ENCODE data around the gene BCKDHA. TPM values are rescaled to one million over a fixed set of nuclear protein-coding genes. Genes with fewer than 3 reads are reported as not detected.

Gene BCKDHA
- polyA plus RNA-seq, 1 donor (not counting 4 experiments of a cell fraction or from before 2014, with no cell fraction given): 7.5 TPM

DNA sequence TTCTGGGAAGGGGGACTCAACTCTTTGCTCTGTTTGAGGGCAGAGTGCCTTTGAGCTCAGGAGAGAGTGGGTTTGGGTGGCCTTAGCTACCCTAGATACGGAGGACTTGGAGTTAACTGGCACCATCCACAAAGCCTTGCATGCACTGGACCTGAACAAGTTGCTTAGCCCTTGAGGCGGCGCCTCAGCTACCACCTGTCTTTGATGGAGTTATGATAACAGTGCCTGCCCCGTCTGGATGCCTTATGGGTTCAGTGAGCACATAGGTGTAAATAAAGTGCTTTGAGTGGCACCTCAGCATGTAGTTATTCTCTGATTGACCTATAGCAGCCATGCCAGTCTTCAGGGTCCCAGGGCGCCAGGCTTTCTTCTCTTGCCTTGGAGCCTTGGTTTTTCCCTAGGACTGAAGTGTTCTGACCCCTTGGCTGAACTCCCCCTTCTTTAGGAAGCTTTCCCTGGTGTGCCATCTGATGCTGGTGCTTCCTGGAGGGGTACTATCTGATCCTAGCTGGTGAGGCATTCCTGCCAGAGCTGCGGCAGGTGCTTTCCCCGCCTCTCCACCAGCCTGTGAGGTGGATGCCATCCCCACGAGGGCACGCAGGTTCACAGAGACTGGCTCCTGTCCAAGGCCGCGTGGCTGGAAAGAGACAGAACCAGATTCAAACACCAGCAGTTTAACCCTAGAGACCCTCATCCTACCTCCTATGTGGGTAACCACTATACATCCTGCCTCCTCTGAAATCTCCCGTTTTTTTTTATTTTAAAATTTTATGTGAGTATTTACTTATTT, 5.8 kb downstream of the BCKDHA start:
- DNase-seq (ENCODE audit: low read depth, low spot score): no peak
- dilution Hi-C loops (cut with MboI; ENCODE audit: extremely low pct_ligation_motif_present, low sequenced_read_pairs): no loop called here
- Histone ChIP-seq H3K36me3 (ENCODE audit: control insufficient read depth in 2 of 2, extremely low read depth in 1 of 2, insufficient read depth in 2 of 2, low read length in 2 of 2) (peaks cover 0 to 3% of the 10 kb centered on the region in 2 experiments), H3K4me1 (ENCODE audit: control insufficient read depth, extremely low read depth, insufficient read depth, low read length) (peaks cover 8% of the 10 kb centered on the region), H3K79me2 (ENCODE audit: control insufficient read depth, insufficient read depth, low read length) (peaks cover 8% of the 10 kb centered on the region), H3K9ac (ENCODE audit: control insufficient read depth, extremely low read depth, insufficient read depth, low read length) (no peak overlapping the region), H3K27ac (ENCODE audit: control insufficient read depth, insufficient read depth, low read length) (no peak overlapping the region), H3K27me3 (ENCODE audit: control insufficient read depth, extremely low read depth, insufficient read depth, low read length) (no peaks in the 10 kb centered on the region), H3K9me1 (ENCODE audit: control insufficient read depth, extremely low read depth, insufficient read depth, low read length) (no peaks in the 10 kb centered on the region), H3K4me3 (ENCODE audit: control insufficient read depth in 2 of 3, extremely low read depth in 1 of 3, insufficient read depth in 2 of 3, low read depth in 1 of 3, low read length in 3 of 3) (no peak overlapping the region), H2AFZ (ENCODE audit: control insufficient read depth, low read length) (no peak overlapping the region), H4K20me1 (ENCODE audit: control insufficient read depth, extremely low read depth, insufficient read depth, low read length) (no peaks in the 10 kb centered on the region), H3K9me3 (ENCODE audit: control insufficient read depth, low read depth, low read length) (no peaks in the 10 kb centered on the region), H3K4me2 (ENCODE audit: control insufficient read depth, extremely low read depth, insufficient read depth, low read depth, low read length) (no peak overlapping the region)
- no peak for FAIRE-seq
- no peak for TF ChIP-seq EZH2 (IDR thresholded peaks at IDR 0.05; ENCODE audit: low read length)
- TF ChIP-seq, protein P1, sequence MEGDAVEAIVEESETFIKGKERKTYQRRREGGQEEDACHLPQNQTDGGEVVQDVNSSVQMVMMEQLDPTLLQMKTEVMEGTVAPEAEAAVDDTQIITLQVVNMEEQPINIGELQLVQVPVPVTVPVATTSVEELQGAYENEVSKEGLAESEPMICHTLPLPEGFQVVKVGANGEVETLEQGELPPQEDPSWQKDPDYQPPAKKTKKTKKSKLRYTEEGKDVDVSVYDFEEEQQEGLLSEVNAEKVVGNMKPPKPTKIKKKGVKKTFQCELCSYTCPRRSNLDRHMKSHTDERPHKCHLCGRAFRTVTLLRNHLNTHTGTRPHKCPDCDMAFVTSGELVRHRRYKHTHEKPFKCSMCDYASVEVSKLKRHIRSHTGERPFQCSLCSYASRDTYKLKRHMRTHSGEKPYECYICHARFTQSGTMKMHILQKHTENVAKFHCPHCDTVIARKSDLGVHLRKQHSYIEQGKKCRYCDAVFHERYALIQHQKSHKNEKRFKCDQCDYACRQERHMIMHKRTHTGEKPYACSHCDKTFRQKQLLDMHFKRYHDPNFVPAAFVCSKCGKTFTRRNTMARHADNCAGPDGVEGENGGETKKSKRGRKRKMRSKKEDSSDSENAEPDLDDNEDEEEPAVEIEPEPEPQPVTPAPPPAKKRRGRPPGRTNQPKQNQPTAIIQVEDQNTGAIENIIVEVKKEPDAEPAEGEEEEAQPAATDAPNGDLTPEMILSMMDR (optimal IDR thresholded peaks at IDR 0.05 in 1 of 3, IDR thresholded peaks at IDR 0.05 in 1 of 3, conservative IDR thresholded peaks at IDR 0.05 in 1 of 3; ENCODE audit: extremely low read depth in 1 of 3, insufficient read depth in 2 of 3, low read length in 3 of 3): no peak

DNA sequence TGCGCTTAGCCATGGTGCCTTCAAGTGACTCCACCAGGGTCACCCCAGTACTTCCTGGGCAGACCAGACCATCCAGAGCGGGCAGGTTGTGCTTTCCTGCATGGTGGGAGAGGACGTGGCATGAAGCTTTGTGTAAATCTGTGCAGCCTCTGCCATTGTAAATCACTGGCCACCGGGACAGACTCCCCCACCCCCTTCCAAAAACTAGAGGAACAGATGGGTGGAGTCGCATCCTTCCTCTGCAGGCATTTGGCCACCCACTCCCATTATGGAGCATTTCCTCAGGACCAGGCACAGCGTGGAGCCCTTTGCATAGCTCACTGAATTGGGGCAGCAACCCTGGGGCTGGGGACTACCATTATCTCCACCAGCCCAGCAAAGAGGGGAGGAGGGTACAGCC, 8.2 kb downstream of the BCKDHA start:
- no peak for DNase-seq (ENCODE audit: low read depth, low spot score)

More for the DNA sequence above, 8.2 kb downstream of the BCKDHA start:
- Histone ChIP-seq H3K27me3 (ENCODE audit: control insufficient read depth, extremely low read depth, insufficient read depth, low read length) (no peaks in the 10 kb centered on the region), H3K4me3 (ENCODE audit: control insufficient read depth in 2 of 3, extremely low read depth in 1 of 3, insufficient read depth in 2 of 3, low read depth in 1 of 3, low read length in 3 of 3) (no peak overlapping the region), H3K27ac (ENCODE audit: control insufficient read depth, insufficient read depth, low read length) (no peak overlapping the region), H3K9ac (ENCODE audit: control insufficient read depth, extremely low read depth, insufficient read depth, low read length) (no peak overlapping the region), H3K79me2 (ENCODE audit: control insufficient read depth, insufficient read depth, low read length) (no peaks in the 10 kb centered on the region), H2AFZ (ENCODE audit: control insufficient read depth, low read length) (no peak overlapping the region), H3K4me1 (ENCODE audit: control insufficient read depth, extremely low read depth, insufficient read depth, low read length) (peaks cover 5% of the 10 kb centered on the region), H3K9me3 (ENCODE audit: control insufficient read depth, low read depth, low read length) (no peaks in the 10 kb centered on the region), H3K4me2 (ENCODE audit: control insufficient read depth, extremely low read depth, insufficient read depth, low read depth, low read length) (no peak overlapping the region), H3K9me1 (ENCODE audit: control insufficient read depth, extremely low read depth, insufficient read depth, low read length) (no peaks in the 10 kb centered on the region), H4K20me1 (ENCODE audit: control insufficient read depth, extremely low read depth, insufficient read depth, low read length) (no peaks in the 10 kb centered on the region), H3K36me3 (ENCODE audit: control insufficient read depth in 2 of 2, extremely low read depth in 1 of 2, insufficient read depth in 2 of 2, low read length in 2 of 2) (peaks cover 0 to 4% of the 10 kb centered on the region in 2 experiments)
- FAIRE-seq: no peak
- TF ChIP-seq, protein P1 (optimal IDR thresholded peaks at IDR 0.05 in 1 of 3, IDR thresholded peaks at IDR 0.05 in 1 of 3, conservative IDR thresholded peaks at IDR 0.05 in 1 of 3; ENCODE audit: extremely low read depth in 1 of 3, insufficient read depth in 2 of 3, low read length in 3 of 3): no peak
- TF ChIP-seq EZH2 (IDR thresholded peaks at IDR 0.05; ENCODE audit: low read length): no peak
- dilution Hi-C loops (cut with MboI; ENCODE audit: extremely low pct_ligation_motif_present, low sequenced_read_pairs): no loop called here

Measured in keratinocyte (primary cell).